Midbrain (tissue), 1 donor: ENCODE results near the gene TMEM130.

Experiments used
- DNase-seq: peaks from one replicate; lab custom pipeline; 2025; lab: John Stamatoyannopoulos, UW

Gene TMEM130

GRCh38 chr7:98807068-98808048 is 62.5 kb downstream of the TMEM130 start:
- no peak for DNase-seq

- DNase-seq = no peak
These were observed 63.6 kb downstream of the TMEM130 start for GRCh38 chr7:98805956-98806838.

GRCh38 chr7:98802781-98803110 is 67.1 kb downstream of the TMEM130 start:
- DNase-seq = no peak

GRCh38 chr7:98802088-98802780 is 67.6 kb downstream of the TMEM130 start:
- no peak for DNase-seq

- no peak for DNase-seq
These were observed 68.8 kb downstream of the TMEM130 start for GRCh38 chr7:98800996-98801395.

GRCh38 chr7:98797150-98797549 is 72.7 kb downstream of the TMEM130 start:
- DNase-seq = no peak
